OCI-LY1 (cell line): Measurements from ENCODE around the gene SLC22A3.

ENCODE experiments used
- H2AFZ ChIP-seq: fragments of 200-600 bp; sonication (generic), shearing (Covaris generic); 2 replicates; pipeline ENCODE4 v1.6.0; 2014; ENCODE audit warnings: antibody characterized with exemption, mild to moderate bottlenecking, low read length
- H3F3A ChIP-seq: fragments of 200-600 bp; sonication (generic), shearing (Covaris generic); 2 replicates; pipeline ENCODE4 v1.6.0; 2014; ENCODE audit warnings: mild to moderate bottlenecking, antibody characterized with exemption, low read length, moderate library complexity; ENCODE audit not compliant: insufficient read depth
- H3K27ac ChIP-seq: fragments of 200-600 bp; sonication (generic); 2 replicates; pipeline ENCODE4 v1.5.1; 2014; ENCODE audit warnings: low read length, mixed run types, mild to moderate bottlenecking, low read depth; ENCODE audit not compliant: poor library complexity, severe bottlenecking
- H3K27me3 ChIP-seq: fragments of 200-600 bp; sonication (generic); 2 replicates; pipeline ENCODE4 v1.6.0; 2014; ENCODE audit warnings: antibody characterized with exemption, mild to moderate bottlenecking, low read length, moderate library complexity; ENCODE audit not compliant: insufficient read depth
- H3K36me3 ChIP-seq: fragments of 200-600 bp; sonication (generic); 2 replicates; pipeline ENCODE4 v1.6.1; 2014; ENCODE audit warnings: mild to moderate bottlenecking, antibody characterized with exemption, low read length, moderate library complexity, mixed read lengths; ENCODE audit not compliant: insufficient read depth
- H3K4me1 ChIP-seq: fragments of 200-600 bp; sonication (generic); 2 replicates; pipeline ENCODE4 v1.5.1; 2014; ENCODE audit warnings: mild to moderate bottlenecking, low read length, moderate library complexity; ENCODE audit not compliant: insufficient read depth, severe bottlenecking
- H3K4me2 ChIP-seq: fragments of 200-600 bp; sonication (generic), shearing (Covaris generic); 2 replicates; pipeline ENCODE4 v1.6.1; 2014; ENCODE audit warnings: low read length
- H3K4me3 ChIP-seq: fragments of 200-600 bp; sonication (generic); 2 replicates; pipeline ENCODE4 v1.5.1; 2014; ENCODE audit warnings: low read length, low read depth, mild to moderate bottlenecking, mixed read lengths; ENCODE audit not compliant: poor library complexity, severe bottlenecking
- H3K79me2 ChIP-seq: fragments of 200-600 bp; shearing (Covaris generic); 2 replicates; pipeline ENCODE4 v1.6.1; 2016; ENCODE audit warnings: mixed run types, low read length, mixed read lengths; ENCODE audit not compliant: insufficient read depth
- H3K9ac ChIP-seq: fragments of 200-600 bp; sonication (generic), shearing (Covaris generic); 2 replicates; pipeline ENCODE4 v1.6.1; 2014; ENCODE audit warnings: mild to moderate bottlenecking, low read length, mixed read lengths
- H3K9me2 ChIP-seq: fragments of 200-600 bp; sonication (generic), shearing (Covaris generic); 2 replicates; pipeline ENCODE4 v1.6.1; 2014; ENCODE audit warnings: low read depth, mild to moderate bottlenecking, low read length, mixed read lengths
- H3K9me3 ChIP-seq: fragments of 200-600 bp; shearing (Covaris generic); 2 replicates; pipeline ENCODE4 v1.6.1; 2014; ENCODE audit warnings: low read length, mixed read lengths
- H4K20me1 ChIP-seq: fragments of 200-600 bp; sonication (generic), shearing (Covaris generic); 2 replicates; pipeline ENCODE4 v1.6.0; 2016; ENCODE audit warnings: mild to moderate bottlenecking, low read length; ENCODE audit not compliant: insufficient read depth
- EZH2 ChIP-seq: fragments of 200-600 bp; sonication (generic), shearing (Covaris generic); IDR thresholded peaks from 2 replicates; pipeline ENCODE4 v1.8.0; 2017; ENCODE audit warnings: borderline replicate concordance, mixed run types, mild to moderate bottlenecking, antibody characterized with exemption, low read length, moderate library complexity, mixed read lengths
- TF ChIP-seq, protein P1 (sequence below): fragments of 200-600 bp; sonication (generic), shearing (Covaris generic); IDR thresholded peaks from 2 replicates; pipeline ENCODE4 v1.5.1; 2017; ENCODE audit warnings: mild to moderate bottlenecking, antibody characterized with exemption, low read length, moderate library complexity, mixed read lengths

Gene SLC22A3

GRCh38 chr6:160363016-160363996 lies 15.1 kb downstream of the SLC22A3 start:
- H3K27ac ChIP-seq = no peak overlapping the region
- H3K4me2 ChIP-seq = no peak overlapping the region
- H3K79me2 ChIP-seq = no peaks in the 10 kb centered on the region
- no peaks in the 10 kb centered on the region for H3K36me3 ChIP-seq
- H4K20me1 ChIP-seq = no peaks in the 10 kb centered on the region
- no peaks in the 10 kb centered on the region for H3K9me2 ChIP-seq
- no peak overlapping the region for H3K4me3 ChIP-seq
- H3K27me3 ChIP-seq = no peaks in the 10 kb centered on the region
- H2AFZ ChIP-seq = no peak overlapping the region
- no peak overlapping the region for H3K9ac ChIP-seq
- no peaks in the 10 kb centered on the region for H3K4me1 ChIP-seq
- no peaks in the 10 kb centered on the region for H3F3A ChIP-seq
- no peak for TF ChIP-seq EZH2
- TF ChIP-seq, protein P1, sequence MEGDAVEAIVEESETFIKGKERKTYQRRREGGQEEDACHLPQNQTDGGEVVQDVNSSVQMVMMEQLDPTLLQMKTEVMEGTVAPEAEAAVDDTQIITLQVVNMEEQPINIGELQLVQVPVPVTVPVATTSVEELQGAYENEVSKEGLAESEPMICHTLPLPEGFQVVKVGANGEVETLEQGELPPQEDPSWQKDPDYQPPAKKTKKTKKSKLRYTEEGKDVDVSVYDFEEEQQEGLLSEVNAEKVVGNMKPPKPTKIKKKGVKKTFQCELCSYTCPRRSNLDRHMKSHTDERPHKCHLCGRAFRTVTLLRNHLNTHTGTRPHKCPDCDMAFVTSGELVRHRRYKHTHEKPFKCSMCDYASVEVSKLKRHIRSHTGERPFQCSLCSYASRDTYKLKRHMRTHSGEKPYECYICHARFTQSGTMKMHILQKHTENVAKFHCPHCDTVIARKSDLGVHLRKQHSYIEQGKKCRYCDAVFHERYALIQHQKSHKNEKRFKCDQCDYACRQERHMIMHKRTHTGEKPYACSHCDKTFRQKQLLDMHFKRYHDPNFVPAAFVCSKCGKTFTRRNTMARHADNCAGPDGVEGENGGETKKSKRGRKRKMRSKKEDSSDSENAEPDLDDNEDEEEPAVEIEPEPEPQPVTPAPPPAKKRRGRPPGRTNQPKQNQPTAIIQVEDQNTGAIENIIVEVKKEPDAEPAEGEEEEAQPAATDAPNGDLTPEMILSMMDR = no peak
- H3K9me3 ChIP-seq = no peaks in the 10 kb centered on the region

DNA sequence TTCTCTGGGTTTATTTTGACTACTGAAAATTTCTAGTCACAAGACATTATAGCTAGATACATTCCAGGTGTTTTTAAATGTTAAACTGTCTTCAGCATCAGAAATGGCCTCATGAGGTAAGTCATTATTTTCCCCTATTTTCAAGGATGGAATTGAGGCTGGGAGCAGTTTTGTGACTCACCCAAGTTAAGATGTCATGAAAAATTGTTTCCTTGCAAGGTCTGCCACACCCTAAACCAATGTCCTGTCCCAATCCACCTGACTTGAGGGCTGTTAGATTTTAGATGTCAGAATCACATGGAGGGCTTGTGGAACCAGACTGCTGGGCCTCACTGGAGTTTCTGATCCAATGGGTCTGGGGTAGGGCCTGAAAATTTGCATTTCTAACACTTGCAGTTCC lies 16.9 kb downstream of the SLC22A3 start:
- Histone ChIP-seq H3K36me3 (no peaks in the 10 kb centered on the region), H3K9me3 (no peaks in the 10 kb centered on the region), H3K4me2 (no peak overlapping the region), H3K9ac (no peak overlapping the region), H3F3A (no peaks in the 10 kb centered on the region), H4K20me1 (no peaks in the 10 kb centered on the region), H3K4me3 (no peak overlapping the region), H3K79me2 (no peaks in the 10 kb centered on the region), H2AFZ (no peak overlapping the region), H3K27me3 (no peaks in the 10 kb centered on the region), H3K9me2 (no peaks in the 10 kb centered on the region), H3K27ac (no peak overlapping the region), H3K4me1 (no peaks in the 10 kb centered on the region)
- TF ChIP-seq, protein P1 = no peak
- no peak for TF ChIP-seq EZH2

DNA sequence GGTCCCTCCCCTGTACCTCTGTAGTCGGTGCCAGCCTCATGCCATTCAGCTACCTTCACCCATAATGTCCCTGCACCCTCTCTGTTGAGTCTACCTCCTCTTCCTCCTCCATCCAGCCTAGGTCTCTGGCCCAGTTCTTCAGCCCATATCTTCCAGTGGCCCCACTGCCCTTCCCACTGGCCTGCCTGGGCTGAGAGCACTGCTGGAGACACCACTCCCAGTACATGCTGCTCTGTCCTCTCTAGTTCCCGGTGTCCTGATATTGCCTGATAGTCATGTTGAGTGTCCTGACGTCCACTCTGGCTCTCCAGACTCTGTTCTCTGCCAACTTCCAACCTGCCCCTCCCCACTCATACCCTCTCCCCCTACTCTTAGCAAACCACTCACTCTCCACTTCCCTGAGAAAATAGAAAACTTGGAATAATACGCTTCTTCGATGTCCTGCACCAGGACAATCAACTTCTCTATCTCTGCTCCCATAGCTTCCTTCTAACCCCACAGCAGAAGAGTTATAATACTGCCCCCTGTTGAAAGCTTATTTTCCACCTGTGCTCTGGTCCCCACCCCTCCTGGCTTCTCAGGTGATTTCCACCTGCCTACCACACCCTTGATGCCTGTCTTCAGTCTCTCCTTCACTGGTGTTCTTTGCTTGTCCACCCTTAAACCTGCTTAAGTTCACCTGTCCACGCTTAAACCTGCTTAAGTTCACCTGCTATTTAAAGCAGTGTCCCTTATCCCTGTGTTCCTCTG lies 19.8 kb downstream of the SLC22A3 start:
- no peak for TF ChIP-seq EZH2
- TF ChIP-seq, protein P1 = no peak

More for the DNA sequence above, 19.8 kb downstream of the SLC22A3 start:
- Histone ChIP-seq H3K79me2 (no peaks in the 10 kb centered on the region), H3K27ac (no peak overlapping the region), H3F3A (no peaks in the 10 kb centered on the region), H3K9me2 (no peaks in the 10 kb centered on the region), H4K20me1 (no peaks in the 10 kb centered on the region), H2AFZ (no peak overlapping the region), H3K4me2 (no peak overlapping the region), H3K4me1 (no peaks in the 10 kb centered on the region), H3K9ac (no peak overlapping the region), H3K4me3 (no peak overlapping the region), H3K36me3 (no peaks in the 10 kb centered on the region), H3K27me3 (no peaks in the 10 kb centered on the region), H3K9me3 (no peaks in the 10 kb centered on the region)
